Spleen (tissue), 11 donors: Measurements from ENCODE around the gene FHIT. TPM values are rescaled to one million over a fixed set of nuclear protein-coding genes. Genes with fewer than 3 reads are reported as not detected.

Experiments used
- DNase-seq: peaks from one replicate; pipeline ENCODE4 v3.0.0-alpha.2; 2020
- H3K27ac ChIP-seq, 8 donors: fragments of 200-600 bp; sonication (generic) in 7 of 8; 1 replicate in 4 of 8; 2 replicates in 4 of 8; pipeline versions ENCODE4 v1.5.0 to v1.8.0; 2016 to 2021; ENCODE audit warnings: inconsistent platforms in 4 of 8, mild to moderate bottlenecking in 4 of 8, moderate library complexity in 1 of 8
- H3K27me3 ChIP-seq, 7 donors: fragments of 200-600 bp; sonication (generic) in 6 of 7; replicated peaks in 1 of 7; 1 replicate in 4 of 7; 2 replicates in 3 of 7; pipeline versions ENCODE4 v1.5.0 to v1.8.0; 2016 to 2021; ENCODE audit warnings: inconsistent platforms in 3 of 7, mild to moderate bottlenecking in 1 of 7
- H3K36me3 ChIP-seq, 6 donors: fragments of 200-600 bp; sonication (generic) in 5 of 6; 1 replicate in 4 of 6; 2 replicates in 2 of 6; pipeline versions ENCODE4 v1.5.0 to v1.8.0; 2016 to 2021; ENCODE audit warnings: inconsistent platforms in 2 of 6
- H3K4me1 ChIP-seq, 6 donors: fragments of 200-600 bp; sonication (generic) in 5 of 6; 1 replicate in 3 of 6; 2 replicates in 3 of 6; pipeline versions ENCODE4 v1.5.0 to v1.8.0; 2016 to 2021; ENCODE audit warnings: inconsistent platforms in 3 of 6
- H3K4me3 ChIP-seq, 8 donors: fragments of 200-600 bp; sonication (generic) in 7 of 8; 1 replicate in 4 of 8; 2 replicates in 4 of 8; pipeline versions ENCODE4 v1.5.0 to v1.8.0; 2016 to 2021; ENCODE audit warnings: inconsistent platforms in 4 of 8, mild to moderate bottlenecking in 4 of 8, moderate library complexity in 2 of 8
- H3K9me3 ChIP-seq, 8 donors: fragments of 200-600 bp; sonication (generic) in 7 of 8; 1 replicate in 4 of 8; 2 replicates in 4 of 8; pipeline versions ENCODE4 v1.5.0 to v1.8.0; 2016 to 2021; ENCODE audit warnings: inconsistent platforms in 4 of 8
- POLR2A ChIP-seq, 3 donors: fragments of 450-650 bp; IDR thresholded peaks; one replicate each; pipeline ENCODE4 v1.5.1; 2017; ENCODE audit warnings: antibody characterized with exemption in 3 of 3, mild to moderate bottlenecking in 1 of 3
- POLR2AphosphoS5 ChIP-seq, 3 donors: sonication (generic); formaldehyde crosslinking; IDR thresholded peaks; one replicate each; pipeline ENCODE4 v1.5.1; 2017; ENCODE audit warnings: antibody characterized with exemption in 3 of 3
- WGBS, 5 donors: extraction: QIAGEN DNeasy Blood & Tissue Kit in 3 of 5; methylation state at CpG; one replicate each; pipeline versions ENCODE4 v1.1.5 to v1.1.7; 2013 to 2018; 5-methylcytosine and 5-hydroxymethylcytosine counted together
- intact Hi-C: fragments of 100-400 bp; cut with DNase I; formaldehyde crosslinking; loops from one replicate; pipeline ENCODE4 v1.15.0; 2023; ENCODE audit warnings: low total_unique reads
- polyA plus RNA-seq, 3 donors: library from polyadenylated mRNA; stranded (reverse); fragments of 200-250 nt; gene quantifications; one replicate each; pipeline ENCODE4 v1.2.1, GENCODE V29; 2013
- total RNA-seq, 7 donors: library from RNA; depleted of rRNA in 3 of 7; stranded (reverse); fragments of >200 nt in 3 of 7; fragmentation: NEBNext Ultra II Directional in 4 of 7; extraction: Animal tissue kit (Norgen Biotek cat#: 25700) in 4 of 7; gene quantifications; one replicate each; pipeline versions ENCODE4 v1.1.0 to v1.2.1, GENCODE V29; 2016 to 2021
- TF ChIP-seq, protein P1 (sequence below), 11 experiments: fragments of 200-600 bp in 7 of 11; fragments of 450-650 bp in 4 of 11; sonication (generic) in 4 of 11; IDR thresholded peaks in 8 of 11; conservative IDR thresholded peaks in 3 of 11; 1 replicate in 7 of 11; 2 replicates in 4 of 11; pipeline versions ENCODE4 v1.4.0 to v1.8.0; 2016 to 2021; ENCODE audit warnings: antibody characterized with exemption in 11 of 11, inconsistent platforms in 4 of 11, mild to moderate bottlenecking in 1 of 11
- donor health status: healthy with polysubstance abuse.
- donor health status: DM: no; HTN: no; CAD: no; lungs with moderate emphysema.
- donor health status: DM: no; HTN: no; CAD: no.
- donor health status: Bipolar disorder and iron deficiency.
- donor health status: healthy.
- donor health status: DM: no; HTN: no; CAD: no.
- donor health status: DM: yes; HTN: yes; CAD: no.

FHIT gene
- total and polyA plus RNA-seq, 10 donors: 4.1 to 23.1 (median 12.2) TPM

DNA sequence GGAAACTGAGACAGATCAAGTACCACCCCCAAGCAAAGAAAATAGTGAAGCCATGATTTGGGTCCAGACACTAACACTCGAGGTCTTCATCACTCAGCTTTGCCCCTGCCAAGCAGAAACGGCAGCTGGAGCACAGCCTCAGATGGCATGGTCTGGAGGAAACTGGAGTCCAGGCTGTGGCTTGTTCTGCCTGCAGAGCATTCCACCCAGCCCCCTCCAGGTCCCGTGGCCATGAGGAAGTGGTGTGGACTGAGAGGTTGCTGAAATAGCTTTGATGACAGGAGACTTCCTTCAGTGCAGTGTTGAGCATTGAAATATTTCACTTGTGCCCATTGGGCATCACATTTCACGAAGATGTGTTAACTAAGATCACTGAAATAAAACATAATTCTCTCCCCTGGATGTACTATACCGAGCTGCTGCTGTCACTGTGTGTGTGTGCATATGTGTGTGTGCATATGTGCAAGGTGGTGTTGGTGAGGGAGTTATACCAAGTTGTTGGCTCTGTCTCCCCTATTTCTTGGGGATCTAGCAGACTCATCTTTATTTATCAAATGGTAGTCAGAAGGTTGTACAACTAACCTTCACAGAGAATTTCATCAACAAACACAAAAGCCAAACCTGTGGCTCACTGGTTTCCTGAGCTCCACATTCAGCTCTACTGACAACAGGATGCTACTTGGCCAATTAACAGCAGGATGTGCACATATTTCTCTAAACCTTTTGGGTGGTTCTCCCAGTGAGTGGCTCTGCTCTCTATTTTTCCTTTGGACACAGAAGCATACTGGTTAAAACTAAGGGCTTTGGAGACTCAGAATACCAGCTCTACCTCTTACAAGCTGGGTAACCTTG, 1541.3 kb downstream of the FHIT start:
- intact Hi-C loops: no loop called here
- no peak for TF ChIP-seq POLR2AphosphoS5 (IDR thresholded peaks at IDR 0.05)
- TF ChIP-seq, protein P1, sequence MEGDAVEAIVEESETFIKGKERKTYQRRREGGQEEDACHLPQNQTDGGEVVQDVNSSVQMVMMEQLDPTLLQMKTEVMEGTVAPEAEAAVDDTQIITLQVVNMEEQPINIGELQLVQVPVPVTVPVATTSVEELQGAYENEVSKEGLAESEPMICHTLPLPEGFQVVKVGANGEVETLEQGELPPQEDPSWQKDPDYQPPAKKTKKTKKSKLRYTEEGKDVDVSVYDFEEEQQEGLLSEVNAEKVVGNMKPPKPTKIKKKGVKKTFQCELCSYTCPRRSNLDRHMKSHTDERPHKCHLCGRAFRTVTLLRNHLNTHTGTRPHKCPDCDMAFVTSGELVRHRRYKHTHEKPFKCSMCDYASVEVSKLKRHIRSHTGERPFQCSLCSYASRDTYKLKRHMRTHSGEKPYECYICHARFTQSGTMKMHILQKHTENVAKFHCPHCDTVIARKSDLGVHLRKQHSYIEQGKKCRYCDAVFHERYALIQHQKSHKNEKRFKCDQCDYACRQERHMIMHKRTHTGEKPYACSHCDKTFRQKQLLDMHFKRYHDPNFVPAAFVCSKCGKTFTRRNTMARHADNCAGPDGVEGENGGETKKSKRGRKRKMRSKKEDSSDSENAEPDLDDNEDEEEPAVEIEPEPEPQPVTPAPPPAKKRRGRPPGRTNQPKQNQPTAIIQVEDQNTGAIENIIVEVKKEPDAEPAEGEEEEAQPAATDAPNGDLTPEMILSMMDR (IDR thresholded peaks at IDR 0.05 in 8 of 11, conservative IDR thresholded peaks at IDR 0.05 in 3 of 11): no peak
- no peak for TF ChIP-seq POLR2A (IDR thresholded peaks at IDR 0.05)
- Histone ChIP-seq H3K27ac (peak overlapping the region in 6 of 8 donors; percentile 26 to 75 (median 62)), H3K36me3 (no peaks in the 10 kb centered on the region), H3K27me3 (no peaks in the 10 kb centered on the region), H3K9me3 (peaks cover 0 to 14% (median 3%) of the 10 kb centered on the region in 8 donors), H3K4me1 (peaks cover 0 to 19% (median 2%) of the 10 kb centered on the region in 6 donors), H3K4me3 (peak overlapping the region in 1 of 8 donors; percentile 36)
- 11 to 24% (median 14%) methylated on average over 5 of the region's 5 CpGs for WGBS, 5 donors
- peak; percentile 86 for DNase-seq

DNA sequence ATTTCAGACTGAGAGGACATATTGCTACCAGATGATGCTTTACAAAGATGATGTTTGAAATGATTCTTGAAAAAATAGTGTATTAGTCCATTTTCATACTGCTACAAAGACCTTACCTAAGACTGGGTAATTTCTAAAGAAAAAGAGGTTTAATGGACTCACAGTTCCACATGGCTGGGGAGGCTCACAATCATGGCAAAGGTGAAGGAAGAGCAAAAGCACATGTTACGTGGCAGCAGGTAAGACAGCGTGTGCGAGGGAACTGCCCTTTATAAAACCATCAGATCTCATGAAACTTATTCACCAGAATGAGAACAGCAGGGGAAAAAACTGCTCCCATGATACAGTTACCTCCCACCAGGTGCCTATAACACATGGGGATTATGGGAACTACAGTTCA, 1543.0 kb downstream of the FHIT start:
- DNase-seq: no peak
- intact Hi-C loops: no loop called here
- peaks cover 0 to 19% (median 2%) of the 10 kb centered on the region in 6 donors for H3K4me1 ChIP-seq
- no peak overlapping the region for H3K27ac ChIP-seq
- H3K36me3 ChIP-seq: no peaks in the 10 kb centered on the region
- H3K9me3 ChIP-seq: peaks cover 0 to 6% (median 0%) of the 10 kb centered on the region in 8 donors
- no peaks in the 10 kb centered on the region for H3K27me3 ChIP-seq
- TF ChIP-seq, protein P1 (IDR thresholded peaks at IDR 0.05 in 8 of 11, conservative IDR thresholded peaks at IDR 0.05 in 3 of 11): no peak
- TF ChIP-seq POLR2A (IDR thresholded peaks at IDR 0.05) (no peak), POLR2AphosphoS5 (IDR thresholded peaks at IDR 0.05) (no peak)
- WGBS, 5 donors: 96 to 100% (median 98%) methylated on average over 3 of the region's 3 CpGs
- H3K4me3 ChIP-seq: no peak overlapping the region

DNA sequence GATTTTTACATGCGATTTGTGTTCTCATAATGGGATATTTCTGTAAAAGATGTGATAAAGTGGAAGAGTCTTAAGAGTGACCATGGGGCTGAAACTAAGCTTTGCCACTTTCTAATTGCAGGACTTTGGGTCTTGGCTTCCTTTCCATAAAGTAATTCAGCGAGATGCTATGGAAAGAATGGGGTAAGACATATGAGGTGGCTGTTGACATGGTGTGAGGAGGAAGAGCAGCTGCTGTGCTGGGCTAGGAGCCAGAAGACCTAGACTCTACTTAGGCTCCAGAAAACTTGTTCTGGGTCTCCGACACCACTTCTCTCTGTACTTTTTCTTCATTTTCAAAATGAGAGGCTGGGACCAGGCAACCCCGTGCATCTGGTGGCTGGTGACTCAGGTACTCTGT, 1547.0 kb downstream of the FHIT start:
- peaks cover 0 to under 1% (median 0%) of the 10 kb centered on the region in 6 donors for H3K4me1 ChIP-seq
- no peak overlapping the region for H3K27ac ChIP-seq
- no peaks in the 10 kb centered on the region for H3K9me3 ChIP-seq
- DNase-seq: no peak
- no peaks in the 10 kb centered on the region for H3K27me3 ChIP-seq
- H3K4me3 ChIP-seq: no peak overlapping the region
- H3K36me3 ChIP-seq: no peaks in the 10 kb centered on the region
- intact Hi-C loops: no loop called here
- WGBS, 5 donors: 58 to 77% (median 70%) methylated on average over 4 of the region's 4 CpGs
- TF ChIP-seq POLR2A (IDR thresholded peaks at IDR 0.05): no peak
- TF ChIP-seq, protein P1 (IDR thresholded peaks at IDR 0.05 in 8 of 11, conservative IDR thresholded peaks at IDR 0.05 in 3 of 11): no peak
- TF ChIP-seq POLR2AphosphoS5 (IDR thresholded peaks at IDR 0.05): no peak

DNA sequence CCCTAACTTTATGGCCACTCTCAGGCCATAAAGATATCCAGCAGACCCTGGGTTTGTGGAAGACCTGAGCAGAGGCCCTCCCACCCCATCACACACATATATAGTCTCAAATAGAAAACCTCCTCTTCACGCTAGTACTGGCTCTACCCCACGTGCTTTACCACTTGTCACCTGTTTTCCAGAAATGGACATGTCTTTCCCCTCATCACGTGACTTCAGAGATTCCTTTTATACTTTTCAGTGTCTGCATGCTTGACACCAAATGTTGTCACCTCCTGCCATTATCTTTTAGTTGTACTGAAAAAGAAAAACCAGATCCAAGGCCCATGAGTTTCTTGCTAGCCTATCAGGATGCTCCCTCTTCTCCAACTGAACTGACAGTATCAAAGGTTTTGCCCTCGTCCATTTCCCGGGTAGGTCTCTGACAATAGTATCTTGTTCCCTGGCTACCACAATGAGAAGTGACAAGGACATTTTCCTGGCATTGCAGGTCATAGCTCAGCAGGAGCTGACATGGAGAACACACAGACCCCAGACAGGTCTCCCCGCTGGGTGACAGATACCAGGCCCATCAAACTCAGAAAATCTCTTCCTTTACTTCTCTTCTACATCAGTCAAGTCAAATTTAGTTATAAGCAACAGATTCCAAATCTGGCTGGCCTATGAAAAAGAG, 1551.5 kb downstream of the FHIT start:
- H3K27me3 ChIP-seq: no peaks in the 10 kb centered on the region
- H3K27ac ChIP-seq: no peak overlapping the region
- H3K9me3 ChIP-seq: no peaks in the 10 kb centered on the region
- TF ChIP-seq POLR2A (IDR thresholded peaks at IDR 0.05): no peak
- TF ChIP-seq POLR2AphosphoS5 (IDR thresholded peaks at IDR 0.05): no peak
- TF ChIP-seq, protein P1 (IDR thresholded peaks at IDR 0.05 in 8 of 11, conservative IDR thresholded peaks at IDR 0.05 in 3 of 11): no peak
- H3K36me3 ChIP-seq: no peaks in the 10 kb centered on the region
- DNase-seq: no peak
- intact Hi-C loops: no loop called here
- H3K4me1 ChIP-seq: no peaks in the 10 kb centered on the region
- 80 to 96% (median 91%) methylated on average over 6 of the region's 6 CpGs for WGBS, 5 donors
- no peak overlapping the region for H3K4me3 ChIP-seq
